K562 (cell line): ENCODE results near the gene ATF4.

Experiments used
- CREM ChIP-seq: IDR thresholded peaks from 2 replicates; pipeline ENCODE4 v1.6.1; 2014; ENCODE audit warnings: antibody characterized with exemption, low read depth
- MYC ChIP-seq, 2 experiments: fragments of 250-450 bp in 1 of 2; sonication (Bioruptor Pico) in 1 of 2; IDR thresholded peaks; 2 replicates each; pipeline versions ENCODE4 v1.5.1 to v1.6.1; 2012 to 2021; ENCODE audit warnings: low read depth in 2 of 2, borderline replicate concordance in 1 of 2, improper control_type of control experiment in 1 of 2, low read length in 1 of 2, mild to moderate bottlenecking in 1 of 2, moderate library complexity in 1 of 2
- SOX6 ChIP-seq: fragments of 450-650 bp; IDR thresholded peaks from 2 replicates; pipeline ENCODE4 v1.6.1; 2014; ENCODE audit warnings: mild to moderate bottlenecking

GRCh38 chr22:39559456-39560105, 39.2 kb downstream of the ATF4 start:
- TF ChIP-seq MYC (IDR thresholded peaks at IDR 0.05; ENCODE audit: low read depth, low read length) = no peak
- no peak for TF ChIP-seq MYC (CRISPR knock-in tag; IDR thresholded peaks at IDR 0.05; ENCODE audit: borderline replicate concordance, low read depth)
- TF ChIP-seq SOX6 = no peak
- TF ChIP-seq CREM = no peak
